H9 (cell line): Measurements from ENCODE around the gene PCGF2. TPM values are rescaled to one million over a fixed set of nuclear protein-coding genes. Genes with fewer than 3 reads are reported as not detected.

Source experiments
- DNase-seq: peaks from one replicate; pipeline ENCODE4 v3.0.0-alpha.2; 2017
- H2AFZ ChIP-seq: one replicate; pipeline ENCODE4 v1.6.1; 2013; ENCODE audit warnings: mild to moderate bottlenecking, low read length, control low read depth, moderate library complexity
- H2AK5ac ChIP-seq: 2 replicates; pipeline ENCODE4 v1.6.1; 2013; ENCODE audit warnings: low read length, control low read depth, mixed read lengths; ENCODE audit not compliant: insufficient read length
- H2BK120ac ChIP-seq: one replicate; pipeline ENCODE4 v1.6.1; 2013; ENCODE audit warnings: low read depth, mild to moderate bottlenecking, low read length, control low read depth, inconsistent platforms; ENCODE audit not compliant: poor library complexity, severe bottlenecking
- H2BK12ac ChIP-seq: 2 replicates; pipeline ENCODE4 v1.6.1; 2013; ENCODE audit warnings: low read length, control low read depth, mixed read lengths, low read depth; ENCODE audit not compliant: insufficient read length
- H2BK15ac ChIP-seq: 2 replicates; pipeline ENCODE4 v1.6.1; 2013; ENCODE audit warnings: low read depth, low read length, control low read depth
- H2BK20ac ChIP-seq: one replicate; pipeline ENCODE4 v1.6.1; 2013; ENCODE audit warnings: low read depth, mild to moderate bottlenecking, low read length, control low read depth, inconsistent platforms; ENCODE audit not compliant: poor library complexity, severe bottlenecking
- H2BK5ac ChIP-seq: 2 replicates; pipeline ENCODE4 v1.6.1; 2013; ENCODE audit warnings: low read length, control low read depth, mixed read lengths; ENCODE audit not compliant: insufficient read length
- H3K14ac ChIP-seq: 2 replicates; pipeline ENCODE4 v1.6.1; 2013; ENCODE audit warnings: low read length, control low read depth; ENCODE audit not compliant: insufficient read depth
- H3K18ac ChIP-seq: 2 replicates; pipeline ENCODE4 v1.6.1; 2013; ENCODE audit warnings: low read depth, mild to moderate bottlenecking, mixed read lengths, low read length, control low read depth; ENCODE audit not compliant: insufficient read length
- H3K23ac ChIP-seq: 2 replicates; pipeline ENCODE4 v1.6.1; 2013; ENCODE audit warnings: low read length, control low read depth, mixed read lengths, low read depth; ENCODE audit not compliant: insufficient read length
- H3K23me2 ChIP-seq: 2 replicates; pipeline ENCODE4 v1.6.1; 2013; ENCODE audit warnings: low read depth, mild to moderate bottlenecking, mixed read lengths, low read length, control low read depth; ENCODE audit not compliant: insufficient read length, poor library complexity, severe bottlenecking
- H3K27ac ChIP-seq: 2 replicates; pipeline ENCODE4 v1.5.1; 2013; ENCODE audit warnings: low read length, control low read depth, mixed read lengths, low read depth; ENCODE audit not compliant: insufficient read length
- H3K27me3 ChIP-seq: 2 replicates; pipeline ENCODE4 v1.6.1; 2013; ENCODE audit warnings: low read length, control low read depth, inconsistent platforms; ENCODE audit not compliant: insufficient read depth
- H3K4ac ChIP-seq: 2 replicates; pipeline ENCODE4 v1.6.1; 2013; ENCODE audit warnings: low read depth, mild to moderate bottlenecking, control low read depth, inconsistent platforms, low read length, moderate library complexity
- H3K4me1 ChIP-seq: 2 replicates; pipeline ENCODE4 v1.6.1; 2013; ENCODE audit warnings: low read length, control low read depth, inconsistent platforms; ENCODE audit not compliant: insufficient read depth
- H3K4me2 ChIP-seq: 2 replicates; pipeline ENCODE4 v1.6.1; 2013; ENCODE audit warnings: low read length, control low read depth, mixed read lengths; ENCODE audit not compliant: insufficient read length, insufficient read depth
- H3K56ac ChIP-seq: 2 replicates; pipeline ENCODE4 v1.6.1; 2013; ENCODE audit warnings: low read depth, mild to moderate bottlenecking, mixed read lengths, low read length, control low read depth; ENCODE audit not compliant: insufficient read length
- H3K79me1 ChIP-seq: 2 replicates; pipeline ENCODE4 v1.6.1; 2013; ENCODE audit warnings: low read depth, mild to moderate bottlenecking, moderate library complexity, low read length, control low read depth, inconsistent platforms; ENCODE audit not compliant: insufficient read depth, poor library complexity, severe bottlenecking
- H3K79me2 ChIP-seq: 2 replicates; pipeline ENCODE4 v1.6.1; 2013; ENCODE audit warnings: low read length, control low read depth, inconsistent platforms; ENCODE audit not compliant: insufficient read depth
- H3K9ac ChIP-seq: 2 replicates; pipeline ENCODE4 v1.6.1; 2013; ENCODE audit warnings: low read length, control low read depth, mixed read lengths; ENCODE audit not compliant: insufficient read length; ENCODE audit errors: extremely low read depth
- H3K9me3 ChIP-seq: one replicate; pipeline ENCODE4 v1.6.1; 2013; ENCODE audit warnings: low read depth, low read length, inconsistent platforms; ENCODE audit not compliant: control insufficient read depth
- H3T11ph ChIP-seq: one replicate; pipeline ENCODE4 v1.6.1; 2013; ENCODE audit warnings: mild to moderate bottlenecking, low read length, control low read depth, inconsistent platforms
- H4K20me1 ChIP-seq: one replicate; pipeline ENCODE4 v1.6.1; 2013; ENCODE audit not compliant: control insufficient read depth, insufficient read length, insufficient read depth
- H4K5ac ChIP-seq: 2 replicates; pipeline ENCODE4 v1.6.1; 2013; ENCODE audit warnings: low read depth, mild to moderate bottlenecking, mixed read lengths, low read length, control low read depth; ENCODE audit not compliant: insufficient read length
- H4K8ac ChIP-seq: replicated peaks from 2 replicates; pipeline ENCODE4 v1.6.1; 2013; ENCODE audit warnings: low read length, control low read depth, mixed read lengths, low read depth; ENCODE audit not compliant: insufficient read length
- H4K91ac ChIP-seq: 2 replicates; pipeline ENCODE4 v1.6.1; 2013; ENCODE audit warnings: low read depth, mild to moderate bottlenecking, moderate library complexity, mixed read lengths, low read length, control low read depth; ENCODE audit not compliant: insufficient read length
- H3K27ac Mint-ChIP-seq, 3 experiments: 2 replicates in 2 of 3; 3 replicates in 1 of 3; pipeline ENCODE4 v1.8.0; 2020 to 2021; ENCODE audit warnings: mixed read lengths in 3 of 3, mild to moderate bottlenecking in 1 of 3, moderate library complexity in 1 of 3
- H3K27me3 Mint-ChIP-seq: 2 replicates; pipeline ENCODE4 v1.8.0; 2021; ENCODE audit warnings: low read depth, mild to moderate bottlenecking, moderate library complexity, mixed read lengths
- H3K36me3 Mint-ChIP-seq, 3 experiments: 2 replicates in 2 of 3; 3 replicates in 1 of 3; pipeline ENCODE4 v1.8.0; 2020 to 2021; ENCODE audit warnings: low read depth in 3 of 3, mixed read lengths in 3 of 3; ENCODE audit not compliant: insufficient read depth in 1 of 3
- H3K4me1 Mint-ChIP-seq, 2 experiments: 2 replicates each; pipeline ENCODE4 v1.8.0; 2020; ENCODE audit warnings: mixed read lengths in 2 of 2
- H3K4me3 Mint-ChIP-seq, 2 experiments: 2 replicates in 1 of 2; 3 replicates in 1 of 2; pipeline ENCODE4 v1.8.0; 2020 to 2021; ENCODE audit warnings: mild to moderate bottlenecking in 2 of 2, mixed read lengths in 2 of 2, moderate library complexity in 1 of 2
- H3K9me3 Mint-ChIP-seq, 2 experiments: 2 replicates in 1 of 2; 3 replicates in 1 of 2; pipeline ENCODE4 v1.8.0; 2020; ENCODE audit warnings: mild to moderate bottlenecking in 2 of 2, mixed read lengths in 2 of 2, moderate library complexity in 1 of 2
- CTCF ChIP-seq: fragments of 200-600 bp; sonication (generic); conservative IDR thresholded peaks from 3 replicates; pipeline ENCODE4 v1.8.0; 2021; ENCODE audit warnings: antibody characterized with exemption, mild to moderate bottlenecking
- WGBS: extraction: QIAGEN DNeasy Blood & Tissue Kit; methylation state at CpG from one replicate; pipeline ENCODE4 v1.1.7; 2013; ENCODE audit warnings: missing lambda C conversion rate, low lambda C conversion rate, mixed read lengths; ENCODE audit not compliant: insufficient read length; ENCODE audit errors: extremely low coverage; 5-methylcytosine and 5-hydroxymethylcytosine counted together
- total RNA-seq: library from RNA; stranded (reverse); gene quantifications from 2 replicates; pipeline ENCODE4 v1.2.1, GENCODE V29; 2021

PCGF2 gene
- total RNA-seq, 1 experiment from 2014 or later, result 106 TPM

GRCh38 chr17:38725066-38725465, 23.1 kb downstream of the PCGF2 start:
- Histone ChIP-seq H3K9me3 (no peaks in the 10 kb centered on the region), H3K79me1 (no peaks in the 10 kb centered on the region), H3K4me1 (no peaks in the 10 kb centered on the region), H4K20me1 (peaks cover 3% of the 10 kb centered on the region), H3K14ac (no peak overlapping the region), H3K23ac (no peak overlapping the region), H3K4ac (no peak overlapping the region), H2AFZ (no peak overlapping the region), H4K91ac (no peak overlapping the region), H2BK12ac (no peak overlapping the region), H2AK5ac (no peak overlapping the region), H2BK120ac (no peak overlapping the region), H3K27ac (no peak overlapping the region), H3K23me2 (peaks cover 3% of the 10 kb centered on the region), H2BK20ac (no peak overlapping the region), H3K9ac (no peak overlapping the region), H3K27me3 (peaks cover 10% of the 10 kb centered on the region; the same call in 1 of the 2 replicates), H3T11ph (no peak overlapping the region), H4K5ac (no peak overlapping the region), H3K18ac (no peak overlapping the region), H4K8ac (no peak overlapping the region), H3K56ac (no peak overlapping the region), H2BK15ac (no peak overlapping the region), H3K4me2 (no peak overlapping the region), H2BK5ac (no peak overlapping the region), H3K79me2 (no peaks in the 10 kb centered on the region)
- H3K27ac Mint-ChIP-seq, result no peak overlapping the region
- H3K27me3 Mint-ChIP-seq, result peaks cover 54% of the 10 kb centered on the region
- no CpG with 5 or more reads among the region's 10 CpGs for WGBS
- no peak overlapping the region; a peak in 1 of 5 replicates for H3K4me3 Mint-ChIP-seq
- no peak for DNase-seq
- peaks cover 16 to 27% of the 10 kb centered on the region in 2 experiments for H3K4me1 Mint-ChIP-seq
- TF ChIP-seq CTCF, result no peak
- no peaks in the 10 kb centered on the region for H3K9me3 Mint-ChIP-seq
- peaks cover 2 to 7% (median 4%) of the 10 kb centered on the region in 3 experiments; a peak in 5 of 7 replicates for H3K36me3 Mint-ChIP-seq
